Measurements from ENCODE around the gene SLCO3A1. TPM values are rescaled to one million over a fixed set of nuclear protein-coding genes. Genes with fewer than 3 reads are reported as not detected.

Gene SLCO3A1
- total RNA-seq, 2 donors from 2014 or later: 7.2 to 11.4 TPM

DNA sequence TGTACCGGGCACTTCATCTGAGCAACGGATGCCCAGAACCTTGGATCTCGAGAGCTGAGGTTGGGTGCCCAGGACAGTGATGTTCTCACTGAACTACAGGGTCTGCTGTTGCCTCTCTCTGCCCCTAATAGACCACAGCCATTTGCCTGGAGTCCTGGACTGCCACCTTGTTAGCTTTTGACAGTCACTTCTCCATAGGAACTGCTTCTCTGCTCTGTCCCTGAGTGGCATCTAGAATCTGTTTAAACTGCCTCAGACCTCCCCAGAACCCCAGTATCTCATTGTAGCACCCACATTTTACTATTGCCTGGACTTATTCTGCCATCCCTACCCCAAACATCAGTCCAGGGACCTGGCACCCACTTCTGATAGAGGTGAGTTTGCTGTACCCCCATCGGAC lies 194.4 kb downstream of the SLCO3A1 start:
- Mint-ChIP-seq H3K27me3 (ENCODE audit: insufficient read depth) (peaks cover 4% of the 10 kb centered on the region), H3K36me3 (ENCODE audit: low read depth) (no peaks in the 10 kb centered on the region), H3K27ac (no peak overlapping the region), H3K9me3 (no peaks in the 10 kb centered on the region), H3K4me1 (no peaks in the 10 kb centered on the region), H3K4me3 (no peak overlapping the region)
- WGBS, 2 experiments (ENCODE audit: insufficient coverage in 1 of 2, insufficient read length in 1 of 2): 80 to 95% methylated on average over 1 to 4 of the region's 4 CpGs
- H3K27me3 ChIP-seq (ENCODE audit: control insufficient read depth, insufficient read depth, low read length, poor library complexity, severe bottlenecking): no peaks in the 10 kb centered on the region
- no peak overlapping the region for H3K4me3 ChIP-seq (ENCODE audit: low read length)
- no peaks in the 10 kb centered on the region for H3K36me3 ChIP-seq (ENCODE audit: control insufficient read depth, insufficient read depth, low read length)
- TF ChIP-seq, protein P1, sequence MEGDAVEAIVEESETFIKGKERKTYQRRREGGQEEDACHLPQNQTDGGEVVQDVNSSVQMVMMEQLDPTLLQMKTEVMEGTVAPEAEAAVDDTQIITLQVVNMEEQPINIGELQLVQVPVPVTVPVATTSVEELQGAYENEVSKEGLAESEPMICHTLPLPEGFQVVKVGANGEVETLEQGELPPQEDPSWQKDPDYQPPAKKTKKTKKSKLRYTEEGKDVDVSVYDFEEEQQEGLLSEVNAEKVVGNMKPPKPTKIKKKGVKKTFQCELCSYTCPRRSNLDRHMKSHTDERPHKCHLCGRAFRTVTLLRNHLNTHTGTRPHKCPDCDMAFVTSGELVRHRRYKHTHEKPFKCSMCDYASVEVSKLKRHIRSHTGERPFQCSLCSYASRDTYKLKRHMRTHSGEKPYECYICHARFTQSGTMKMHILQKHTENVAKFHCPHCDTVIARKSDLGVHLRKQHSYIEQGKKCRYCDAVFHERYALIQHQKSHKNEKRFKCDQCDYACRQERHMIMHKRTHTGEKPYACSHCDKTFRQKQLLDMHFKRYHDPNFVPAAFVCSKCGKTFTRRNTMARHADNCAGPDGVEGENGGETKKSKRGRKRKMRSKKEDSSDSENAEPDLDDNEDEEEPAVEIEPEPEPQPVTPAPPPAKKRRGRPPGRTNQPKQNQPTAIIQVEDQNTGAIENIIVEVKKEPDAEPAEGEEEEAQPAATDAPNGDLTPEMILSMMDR (conservative IDR thresholded peaks at IDR 0.05): no peak
- no peaks in the 10 kb centered on the region for H3K9me3 ChIP-seq (ENCODE audit: control insufficient read depth, low read length)
- H3K9ac ChIP-seq (ENCODE audit: extremely low read depth, low read length, poor library complexity, severe bottlenecking): no peak overlapping the region
- H3K4me1 ChIP-seq (ENCODE audit: control insufficient read depth, insufficient read depth, low read length): no peaks in the 10 kb centered on the region
- no peak overlapping the region for H3K27ac ChIP-seq (ENCODE audit: low read depth, low read length)
- no peak for DNase-seq

DNA sequence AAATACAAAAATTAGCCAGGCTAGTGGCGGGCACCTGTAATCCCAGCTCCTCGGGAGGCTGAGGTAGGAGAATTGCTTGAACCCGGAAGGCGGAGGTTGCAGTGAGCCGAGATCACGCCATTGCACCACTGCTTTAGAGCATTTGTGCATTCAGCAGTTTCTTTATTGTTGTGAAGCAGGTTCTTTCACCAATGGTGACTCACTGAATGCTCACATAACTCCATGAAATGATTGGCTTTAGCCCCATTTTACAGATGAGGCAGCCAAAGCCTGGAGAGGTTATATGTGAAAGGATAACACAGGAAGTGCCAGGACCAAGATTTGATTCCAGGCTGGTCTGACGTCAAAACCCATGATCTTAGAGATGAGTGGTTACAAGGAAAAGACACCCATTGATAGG lies 195.2 kb downstream of the SLCO3A1 start:
- TF ChIP-seq, protein P1 (conservative IDR thresholded peaks at IDR 0.05): no peak
- Histone ChIP-seq H3K9ac (ENCODE audit: extremely low read depth, low read length, poor library complexity, severe bottlenecking) (no peak overlapping the region), H3K27me3 (ENCODE audit: control insufficient read depth, insufficient read depth, low read length, poor library complexity, severe bottlenecking) (no peaks in the 10 kb centered on the region), H3K4me1 (ENCODE audit: control insufficient read depth, insufficient read depth, low read length) (no peaks in the 10 kb centered on the region), H3K27ac (ENCODE audit: low read depth, low read length) (no peak overlapping the region), H3K9me3 (ENCODE audit: control insufficient read depth, low read length) (no peaks in the 10 kb centered on the region), H3K36me3 (ENCODE audit: control insufficient read depth, insufficient read depth, low read length) (no peaks in the 10 kb centered on the region), H3K4me3 (ENCODE audit: low read length) (no peak overlapping the region)
- WGBS, 2 experiments (ENCODE audit: insufficient coverage in 1 of 2, insufficient read length in 1 of 2): 90 to 98% methylated on average over 7 of the region's 7 CpGs
- Mint-ChIP-seq H3K9me3 (no peaks in the 10 kb centered on the region), H3K4me1 (no peaks in the 10 kb centered on the region), H3K27me3 (ENCODE audit: insufficient read depth) (peaks cover 4% of the 10 kb centered on the region), H3K36me3 (ENCODE audit: low read depth) (no peaks in the 10 kb centered on the region), H3K27ac (no peak overlapping the region), H3K4me3 (no peak overlapping the region)
- no peak for DNase-seq

DNA sequence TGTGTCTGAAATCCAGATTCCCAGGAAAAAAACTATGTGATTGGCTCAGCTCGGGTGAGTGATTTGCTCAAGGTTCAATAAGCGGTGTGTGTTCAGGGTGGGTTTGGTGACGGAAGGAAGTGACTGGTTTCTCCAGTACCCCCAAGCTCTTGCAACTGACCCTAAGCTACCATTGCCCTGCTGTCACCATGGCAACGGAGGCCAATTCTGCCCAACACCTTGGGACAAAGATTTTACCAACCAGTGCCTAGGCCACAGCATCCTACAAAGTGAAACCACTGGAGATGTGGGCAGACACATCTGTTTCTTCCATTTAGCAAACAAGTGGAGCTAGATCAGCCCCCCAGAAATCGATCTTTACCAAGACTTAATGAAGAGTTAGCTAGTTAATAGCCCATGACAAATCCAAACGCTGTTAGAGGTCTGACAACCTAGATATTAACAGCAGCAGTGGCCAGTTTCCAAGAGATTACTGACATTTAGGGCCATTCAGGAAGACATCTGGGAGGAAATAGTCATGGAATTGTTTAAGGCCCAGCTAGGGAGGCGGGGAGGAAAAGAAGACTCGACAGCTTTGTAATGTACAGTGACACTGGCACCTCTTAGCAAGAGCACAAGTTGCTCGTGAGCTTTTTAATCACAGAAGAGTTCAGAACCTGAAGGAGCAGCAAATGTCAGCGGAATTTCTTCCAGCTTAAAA lies 195.9 kb downstream of the SLCO3A1 start:
- H3K27me3 Mint-ChIP-seq (ENCODE audit: insufficient read depth): peaks cover 4% of the 10 kb centered on the region
- H3K27ac ChIP-seq (ENCODE audit: low read depth, low read length): no peak overlapping the region
- no peak overlapping the region for H3K4me3 ChIP-seq (ENCODE audit: low read length)

More for the DNA sequence above, 195.9 kb downstream of the SLCO3A1 start:
- no peaks in the 10 kb centered on the region for H3K4me1 Mint-ChIP-seq
- DNase-seq: no peak
- Histone ChIP-seq H3K36me3 (ENCODE audit: control insufficient read depth, insufficient read depth, low read length) (no peaks in the 10 kb centered on the region), H3K9ac (ENCODE audit: extremely low read depth, low read length, poor library complexity, severe bottlenecking) (no peak overlapping the region), H3K9me3 (ENCODE audit: control insufficient read depth, low read length) (no peaks in the 10 kb centered on the region), H3K4me1 (ENCODE audit: control insufficient read depth, insufficient read depth, low read length) (no peaks in the 10 kb centered on the region), H3K27me3 (ENCODE audit: control insufficient read depth, insufficient read depth, low read length, poor library complexity, severe bottlenecking) (no peaks in the 10 kb centered on the region)
- no peak overlapping the region for H3K4me3 Mint-ChIP-seq
- no peaks in the 10 kb centered on the region for H3K9me3 Mint-ChIP-seq
- TF ChIP-seq, protein P1 (conservative IDR thresholded peaks at IDR 0.05): no peak
- WGBS, 2 experiments (ENCODE audit: insufficient coverage in 1 of 2, insufficient read length in 1 of 2): 87 to 91% methylated on average over 8 to 10 of the region's 10 CpGs
- H3K36me3 Mint-ChIP-seq (ENCODE audit: low read depth): no peaks in the 10 kb centered on the region
- H3K27ac Mint-ChIP-seq: no peak overlapping the region

All from endodermal cell (in vitro differentiated cells).